Measurements from ENCODE around the gene ZNF311.

ZNF311 gene

GRCh38 chr6:29014729-29015608 lies 9.9 kb upstream of the ZNF311 start:
- Histone ChIP-seq H3K36me3 (ENCODE audit: control insufficient read depth, insufficient read depth, low read length) (no peaks in the 10 kb centered on the region; the same call in 1 of the 2 replicates), H3K4me3 (ENCODE audit: low read length) (no peak overlapping the region), H3K27ac (ENCODE audit: low read length) (no peak overlapping the region), H3K4me1 (ENCODE audit: control insufficient read depth, insufficient read depth, low read length) (no peaks in the 10 kb centered on the region), H3K27me3 (ENCODE audit: control insufficient read depth, insufficient read depth, low read length) (0 out of 2 replicates have a peak, but pooled peaks cover 1% of the 10 kb centered on the region), H3K9me3 (ENCODE audit: control insufficient read depth, insufficient read depth, low read length) (no peaks in the 10 kb centered on the region)
- DNase-seq (ENCODE audit: low read depth, low spot score) = no peak
- WGBS (ENCODE audit: insufficient coverage, insufficient read length) = no CpG with 5 or more reads among the region's 79 CpGs

- peak overlapping the region; percentile 75; the same call in 1 of the 2 replicates for H3K4me3 ChIP-seq (ENCODE audit: low read length)
- peak; percentile 50 for DNase-seq (ENCODE audit: low read depth, low spot score)
- H3K36me3 ChIP-seq (ENCODE audit: control insufficient read depth, insufficient read depth, low read length) = no peaks in the 10 kb centered on the region; the same call in 1 of the 2 replicates
- WGBS (ENCODE audit: insufficient coverage, insufficient read length) = no CpG with 5 or more reads among the region's 30 CpGs
- H3K9me3 ChIP-seq (ENCODE audit: control insufficient read depth, insufficient read depth, low read length) = no peaks in the 10 kb centered on the region
- H3K4me1 ChIP-seq (ENCODE audit: control insufficient read depth, insufficient read depth, low read length) = no peaks in the 10 kb centered on the region
- no peak overlapping the region for H3K27ac ChIP-seq (ENCODE audit: low read length)
- 0 out of 2 replicates have a peak, but pooled peaks cover 1% of the 10 kb centered on the region for H3K27me3 ChIP-seq (ENCODE audit: control insufficient read depth, insufficient read depth, low read length)
Measured at GRCh38 chr6:29011276-29011734, 6.2 kb upstream of the ZNF311 start.

GRCh38 chr6:29009358-29009757 lies 4.2 kb upstream of the ZNF311 start:
- Histone ChIP-seq H3K27ac (ENCODE audit: low read length) (no peak overlapping the region), H3K36me3 (ENCODE audit: control insufficient read depth, insufficient read depth, low read length) (no peaks in the 10 kb centered on the region), H3K4me1 (ENCODE audit: control insufficient read depth, insufficient read depth, low read length) (no peaks in the 10 kb centered on the region), H3K9me3 (ENCODE audit: control insufficient read depth, insufficient read depth, low read length) (no peaks in the 10 kb centered on the region), H3K4me3 (ENCODE audit: low read length) (no peak overlapping the region), H3K27me3 (ENCODE audit: control insufficient read depth, insufficient read depth, low read length) (0 out of 2 replicates have a peak, but pooled peaks cover 1% of the 10 kb centered on the region)
- WGBS (ENCODE audit: insufficient coverage, insufficient read length) = no CpG with 5 or more reads among the region's 1 CpG
- no peak for DNase-seq (ENCODE audit: low read depth, low spot score)

GRCh38 chr6:29008089-29008488 lies 3.0 kb upstream of the ZNF311 start:
- Histone ChIP-seq H3K4me3 (ENCODE audit: low read length) (no peak overlapping the region), H3K27ac (ENCODE audit: low read length) (no peak overlapping the region), H3K9me3 (ENCODE audit: control insufficient read depth, insufficient read depth, low read length) (no peaks in the 10 kb centered on the region), H3K36me3 (ENCODE audit: control insufficient read depth, insufficient read depth, low read length) (no peaks in the 10 kb centered on the region), H3K27me3 (ENCODE audit: control insufficient read depth, insufficient read depth, low read length) (0 out of 2 replicates have a peak, but pooled peaks cover 1% of the 10 kb centered on the region), H3K4me1 (ENCODE audit: control insufficient read depth, insufficient read depth, low read length) (no peaks in the 10 kb centered on the region)
- WGBS (ENCODE audit: insufficient coverage, insufficient read length) = no CpG with 5 or more reads among the region's 2 CpGs
- DNase-seq (ENCODE audit: low read depth, low spot score) = no peak

GRCh38 chr6:28996844-28997510 lies 8.1 kb downstream of the ZNF311 start:
- H3K36me3 ChIP-seq (ENCODE audit: control insufficient read depth, insufficient read depth, low read length) = no peaks in the 10 kb centered on the region
- H3K4me3 ChIP-seq (ENCODE audit: low read length) = no peak overlapping the region
- H3K4me1 ChIP-seq (ENCODE audit: control insufficient read depth, insufficient read depth, low read length) = no peaks in the 10 kb centered on the region
- WGBS (ENCODE audit: insufficient coverage, insufficient read length) = no CpG with 5 or more reads among the region's 2 CpGs
- no peak overlapping the region for H3K27ac ChIP-seq (ENCODE audit: low read length)
- no peak for DNase-seq (ENCODE audit: low read depth, low spot score)
- H3K27me3 ChIP-seq (ENCODE audit: control insufficient read depth, insufficient read depth, low read length) = no peaks in the 10 kb centered on the region
- no peaks in the 10 kb centered on the region for H3K9me3 ChIP-seq (ENCODE audit: control insufficient read depth, insufficient read depth, low read length)

- no peaks in the 10 kb centered on the region for H3K27me3 ChIP-seq (ENCODE audit: control insufficient read depth, insufficient read depth, low read length)
- DNase-seq (ENCODE audit: low read depth, low spot score) = no peak
- no peaks in the 10 kb centered on the region for H3K4me1 ChIP-seq (ENCODE audit: control insufficient read depth, insufficient read depth, low read length)
- WGBS (ENCODE audit: insufficient coverage, insufficient read length) = no CpG with 5 or more reads among the region's 8 CpGs
- H3K9me3 ChIP-seq (ENCODE audit: control insufficient read depth, insufficient read depth, low read length) = no peaks in the 10 kb centered on the region
- no peak overlapping the region for H3K4me3 ChIP-seq (ENCODE audit: low read length)
- H3K27ac ChIP-seq (ENCODE audit: low read length) = no peak overlapping the region
- no peaks in the 10 kb centered on the region for H3K36me3 ChIP-seq (ENCODE audit: control insufficient read depth, insufficient read depth, low read length)
Measured at GRCh38 chr6:28995093-28995650, 9.9 kb downstream of the ZNF311 start.

GRCh38 chr6:28988536-28989311 lies 16.4 kb downstream of the ZNF311 start:
- no CpG with 5 or more reads among the region's 48 CpGs for WGBS (ENCODE audit: insufficient coverage, insufficient read length)
- Histone ChIP-seq H3K4me1 (ENCODE audit: control insufficient read depth, insufficient read depth, low read length) (no peaks in the 10 kb centered on the region), H3K4me3 (ENCODE audit: low read length) (peak overlapping the region; percentile 54; the same call in 1 of the 2 replicates), H3K9me3 (ENCODE audit: control insufficient read depth, insufficient read depth, low read length) (no peaks in the 10 kb centered on the region), H3K36me3 (ENCODE audit: control insufficient read depth, insufficient read depth, low read length) (no peaks in the 10 kb centered on the region), H3K27ac (ENCODE audit: low read length) (no peak overlapping the region), H3K27me3 (ENCODE audit: control insufficient read depth, insufficient read depth, low read length) (no peaks in the 10 kb centered on the region)
- DNase-seq (ENCODE audit: low read depth, low spot score) = no peak

GRCh38 chr6:28985462-28986164 lies 19.5 kb downstream of the ZNF311 start:
- Histone ChIP-seq H3K36me3 (ENCODE audit: control insufficient read depth, insufficient read depth, low read length) (no peaks in the 10 kb centered on the region), H3K9me3 (ENCODE audit: control insufficient read depth, insufficient read depth, low read length) (no peaks in the 10 kb centered on the region), H3K27me3 (ENCODE audit: control insufficient read depth, insufficient read depth, low read length) (no peaks in the 10 kb centered on the region), H3K27ac (ENCODE audit: low read length) (no peak overlapping the region), H3K4me3 (ENCODE audit: low read length) (peak overlapping the region; percentile 56; the same call in 1 of the 2 replicates), H3K4me1 (ENCODE audit: control insufficient read depth, insufficient read depth, low read length) (no peaks in the 10 kb centered on the region)
- WGBS (ENCODE audit: insufficient coverage, insufficient read length) = no CpG with 5 or more reads among the region's 31 CpGs
- DNase-seq (ENCODE audit: low read depth, low spot score) = peak; percentile 96

- no peak overlapping the region for H3K4me3 ChIP-seq (ENCODE audit: low read length)
- H3K9me3 ChIP-seq (ENCODE audit: control insufficient read depth, insufficient read depth, low read length) = no peaks in the 10 kb centered on the region
- H3K27ac ChIP-seq (ENCODE audit: low read length) = no peak overlapping the region
- WGBS (ENCODE audit: insufficient coverage, insufficient read length) = no CpG with 5 or more reads among the region's 5 CpGs
- no peak for DNase-seq (ENCODE audit: low read depth, low spot score)
- H3K27me3 ChIP-seq (ENCODE audit: control insufficient read depth, insufficient read depth, low read length) = no peaks in the 10 kb centered on the region
- no peaks in the 10 kb centered on the region for H3K36me3 ChIP-seq (ENCODE audit: control insufficient read depth, insufficient read depth, low read length)
- H3K4me1 ChIP-seq (ENCODE audit: control insufficient read depth, insufficient read depth, low read length) = no peaks in the 10 kb centered on the region
Measured at GRCh38 chr6:28983838-28984237, 21.3 kb downstream of the ZNF311 start.
